AG04450 (cell line): ENCODE results near the gene NHS. TPM values are rescaled to one million over a fixed set of nuclear protein-coding genes. Genes with fewer than 3 reads are reported as not detected.

Experiments used
- CTCF ChIA-PET: fragments of 300-600, 350-600 bp; formaldehyde crosslinking; extraction: SDS; loops from one replicate; lab custom pipeline; 2022; ENCODE audit warnings: antibody characterized with exemption, inconsistent platforms; lab: Charles Lee
- POLR2A ChIA-PET: fragments of 350-600 bp; formaldehyde crosslinking; extraction: SDS; loops from one replicate; lab custom pipeline; 2021; ENCODE audit warnings: antibody characterized with exemption, inconsistent platforms; lab: Yijun Ruan, JAX
- DNase-seq: peaks from one replicate; pipeline ENCODE4 v3.0.0-alpha.2; 2011; ENCODE audit warnings: low read depth, low spot score
- H3K27ac ChIP-seq: one replicate; pipeline ENCODE4 v1.5.1; 2012; ENCODE audit warnings: low read depth, low read length, control low read depth
- H3K27me3 ChIP-seq: one replicate; pipeline ENCODE4 v1.6.0; 2012; ENCODE audit warnings: low read length; ENCODE audit not compliant: control insufficient read depth, insufficient read depth
- H3K4me3 ChIP-seq: 2 replicates; pipeline ENCODE4 v1.5.1; 2011; ENCODE audit warnings: mild to moderate bottlenecking, low read depth, low read length, control low read depth
- H3K9me3 ChIP-seq: 2 replicates; pipeline ENCODE4 v1.5.1; 2012; ENCODE audit warnings: low read length; ENCODE audit not compliant: control insufficient read depth, insufficient read depth
- CTCF ChIP-seq: IDR thresholded peaks from 2 replicates; pipeline ENCODE4 v1.5.1; 2011; ENCODE audit warnings: low read depth, low read length, control low read depth, inconsistent platforms
- polyA plus RNA-seq: library from polyadenylated mRNA; depleted of rRNA; stranded (reverse); fragments of >200 nt; gene quantifications from 2 replicates; pipeline ENCODE4 v1.2.3, GENCODE V29; 2011

The NHS gene
- polyA plus RNA-seq, 1 experiment, result 2.0 TPM

GRCh38 chrX:17519358-17519757, 144.4 kb downstream of the NHS start:
- TF ChIP-seq CTCF, result no peak
- ChIA-PET CTCF (no interaction called here), POLR2A (interaction anchor here (0.6 kb wide), 1 partner anchor 65 kb away, joined by 3 read pairs; no protein-coding TSS in a partner anchor)
- no peak overlapping the region for H3K27ac ChIP-seq
- no peaks in the 10 kb centered on the region for H3K9me3 ChIP-seq
- no peak overlapping the region for H3K4me3 ChIP-seq
- no peak for DNase-seq
- H3K27me3 ChIP-seq, result no peaks in the 10 kb centered on the region

GRCh38 chrX:17520016-17520615, 145.1 kb downstream of the NHS start:
- H3K9me3 ChIP-seq, result no peaks in the 10 kb centered on the region
- POLR2A ChIA-PET, result no interaction called here
- CTCF ChIA-PET, result no interaction called here
- no peaks in the 10 kb centered on the region for H3K27me3 ChIP-seq
- no peak overlapping the region for H3K4me3 ChIP-seq
- H3K27ac ChIP-seq, result no peak overlapping the region
- TF ChIP-seq CTCF, result no peak
- no peak for DNase-seq

- Histone ChIP-seq H3K4me3 (no peak overlapping the region), H3K9me3 (no peaks in the 10 kb centered on the region), H3K27me3 (no peaks in the 10 kb centered on the region), H3K27ac (no peak overlapping the region)
- DNase-seq, result no peak
- ChIA-PET CTCF (no interaction called here), POLR2A (no interaction called here)
- no peak for TF ChIP-seq CTCF
Measured at GRCh38 chrX:17521871-17522693, 147.1 kb downstream of the NHS start.

- H3K4me3 ChIP-seq, result no peak overlapping the region
- TF ChIP-seq CTCF, result no peak
- ChIA-PET POLR2A (interaction anchor here (0.6 to 0.9 kb wide), 3 partner anchors 42 to 149 kb away, joined by 4 to 12 read pairs (median 5); no protein-coding TSS in a partner anchor), CTCF (no interaction called here)
- H3K27me3 ChIP-seq, result no peaks in the 10 kb centered on the region
- no peak overlapping the region for H3K27ac ChIP-seq
- no peaks in the 10 kb centered on the region for H3K9me3 ChIP-seq
- DNase-seq, result no peak
Measured at GRCh38 chrX:17525266-17525665, 150.3 kb downstream of the NHS start.
